ENCODE measurements around the gene DSCAM.

The DSCAM gene

GRCh38 chr21:40766381-40766780 is 80.6 kb downstream of the DSCAM start:
- DNase-seq = no peak

GRCh38 chr21:40765811-40766210 is 81.1 kb downstream of the DSCAM start:
- peak in 1 of 2 experiments; percentile 9 for DNase-seq

- no peak for DNase-seq
Measured at GRCh38 chr21:40760821-40761220, 86.1 kb downstream of the DSCAM start.

- DNase-seq = no peak
Measured at GRCh38 chr21:40759061-40759460, 87.9 kb downstream of the DSCAM start.

- no peak for DNase-seq
Measured at GRCh38 chr21:40757366-40757765, 89.6 kb downstream of the DSCAM start.

GRCh38 chr21:40754466-40754865 is 92.5 kb downstream of the DSCAM start:
- no peak for DNase-seq

- DNase-seq = no peak
Measured at GRCh38 chr21:40753756-40754155, 93.2 kb downstream of the DSCAM start.

- no peak for DNase-seq
Measured at GRCh38 chr21:40752125-40752524, 94.8 kb downstream of the DSCAM start.

- no peak for DNase-seq
Measured at GRCh38 chr21:40751221-40751620, 95.7 kb downstream of the DSCAM start.

GRCh38 chr21:40736145-40736544 is 110.8 kb downstream of the DSCAM start:
- DNase-seq = no peak

GRCh38 chr21:40733024-40733397 is 113.9 kb downstream of the DSCAM start:
- DNase-seq = no peak

- no peak for DNase-seq
Measured at GRCh38 chr21:40732253-40733023, 114.5 kb downstream of the DSCAM start.

- DNase-seq = no peak
Measured at GRCh38 chr21:40731206-40731605, 115.8 kb downstream of the DSCAM start.

- DNase-seq = no peak
Measured at GRCh38 chr21:40730426-40730800, 116.5 kb downstream of the DSCAM start.

- DNase-seq = no peak
Measured at GRCh38 chr21:40729761-40730425, 117.1 kb downstream of the DSCAM start.

GRCh38 chr21:40723966-40724365 is 123.0 kb downstream of the DSCAM start:
- DNase-seq = no peak

- no peak for DNase-seq
Measured at GRCh38 chr21:40723317-40723716, 123.6 kb downstream of the DSCAM start.

GRCh38 chr21:40719615-40720014 is 127.3 kb downstream of the DSCAM start:
- DNase-seq = no peak

- peak; percentile 25 to 40 for DNase-seq
Measured at GRCh38 chr21:40717028-40717427, 129.9 kb downstream of the DSCAM start.

- no peak for DNase-seq
Measured at GRCh38 chr21:40714536-40714935, 132.4 kb downstream of the DSCAM start.

GRCh38 chr21:40707656-40708244 is 139.2 kb downstream of the DSCAM start:
- no peak for DNase-seq

- no peak for DNase-seq
Measured at GRCh38 chr21:40706806-40707655, 139.9 kb downstream of the DSCAM start.

GRCh38 chr21:40706176-40706575 is 140.8 kb downstream of the DSCAM start:
- no peak for DNase-seq
